Measurements from ENCODE around the gene VAPA. TPM values are rescaled to one million over a fixed set of nuclear protein-coding genes. Genes with fewer than 3 reads are reported as not detected.
"Not testable (repeated sequence)": the region's sequence is repeated elsewhere in the genome, so short reads cannot be mapped to it uniquely, and the experiment has no call there.

Gene VAPA
- total RNA-seq, 1 donor from 2014 or later: 127 TPM

GRCh38 chr18:9886005-9886348, 27.8 kb upstream of the VAPA start:
- H3K4me1 ChIP-seq (ENCODE audit: control insufficient read depth in 3 of 3, insufficient read depth in 3 of 3, low read length in 3 of 3): no peaks in the 10 kb centered on the region
- H3K9me3 ChIP-seq (ENCODE audit: control insufficient read depth in 3 of 3, low read length in 3 of 3): no peaks in the 10 kb centered on the region
- no peaks in the 10 kb centered on the region for H3K36me3 ChIP-seq (ENCODE audit: control insufficient read depth in 3 of 3, insufficient read depth in 3 of 3, low read length in 3 of 3)
- H3K27me3 ChIP-seq (ENCODE audit: control insufficient read depth in 3 of 3, insufficient read depth in 3 of 3, low read length in 3 of 3): no peaks in the 10 kb centered on the region
- H3K27ac ChIP-seq (ENCODE audit: low read depth, low read length): no peak overlapping the region
- H3K9ac ChIP-seq (ENCODE audit: low read depth in 1 of 3, low read length in 3 of 3): no peak overlapping the region
- no peak overlapping the region for H3K4me3 ChIP-seq (ENCODE audit: low read length in 3 of 3)

DNA sequence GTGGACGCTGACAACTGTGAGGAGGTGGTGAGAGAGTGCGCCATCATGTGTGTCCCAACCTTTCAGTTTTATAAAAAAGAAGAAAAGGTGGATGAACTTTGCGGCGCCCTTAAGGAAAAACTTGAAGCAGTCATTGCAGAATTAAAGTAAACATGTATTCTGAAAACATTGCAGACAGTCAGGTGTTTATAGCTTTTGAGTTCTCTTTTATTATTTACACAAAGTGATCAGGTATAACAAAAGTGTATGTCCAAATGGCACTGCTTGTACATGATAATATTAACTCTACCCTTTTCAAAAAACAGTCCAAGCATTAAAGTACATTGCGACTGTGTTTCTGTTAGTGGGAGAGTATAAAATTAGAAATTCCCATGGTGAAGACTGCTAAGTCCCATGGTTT, 25.8 kb upstream of the VAPA start:
- H3K9me3 ChIP-seq (ENCODE audit: control insufficient read depth in 3 of 3, low read length in 3 of 3): no peaks in the 10 kb centered on the region
- H3K27ac ChIP-seq (ENCODE audit: low read depth, low read length): no peak overlapping the region
- H3K4me1 ChIP-seq (ENCODE audit: control insufficient read depth in 3 of 3, insufficient read depth in 3 of 3, low read length in 3 of 3): no peaks in the 10 kb centered on the region
- no peak overlapping the region for H3K9ac ChIP-seq (ENCODE audit: low read depth in 1 of 3, low read length in 3 of 3)
- no peak overlapping the region for H3K4me3 ChIP-seq (ENCODE audit: low read length in 3 of 3)
- H3K36me3 ChIP-seq (ENCODE audit: control insufficient read depth in 3 of 3, insufficient read depth in 3 of 3, low read length in 3 of 3): no peaks in the 10 kb centered on the region
- H3K27me3 ChIP-seq (ENCODE audit: control insufficient read depth in 3 of 3, insufficient read depth in 3 of 3, low read length in 3 of 3): no peaks in the 10 kb centered on the region

DNA sequence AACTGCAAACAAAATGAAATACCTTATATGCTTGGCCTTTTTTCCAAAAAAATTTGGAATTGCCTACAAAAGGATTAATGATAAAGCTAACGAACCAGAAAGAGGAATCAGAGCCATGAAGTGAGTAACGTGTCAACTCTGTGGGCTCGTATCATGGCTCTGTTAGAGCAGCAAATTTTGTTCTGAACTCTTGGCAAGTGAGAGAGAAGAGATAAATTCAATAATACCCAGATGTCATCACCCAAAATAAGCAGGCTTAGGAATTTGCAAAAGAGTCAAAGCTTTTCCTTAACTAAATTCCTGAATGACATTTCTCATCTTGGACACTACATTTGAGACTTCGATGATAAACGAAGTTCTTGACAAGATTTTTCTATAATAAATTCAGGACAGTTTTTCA, 23.6 kb upstream of the VAPA start:
- Histone ChIP-seq H3K9ac (ENCODE audit: low read depth in 1 of 3, low read length in 3 of 3) (no peak overlapping the region), H3K4me1 (ENCODE audit: control insufficient read depth in 3 of 3, insufficient read depth in 3 of 3, low read length in 3 of 3) (no peaks in the 10 kb centered on the region), H3K9me3 (ENCODE audit: control insufficient read depth in 3 of 3, low read length in 3 of 3) (no peaks in the 10 kb centered on the region), H3K36me3 (ENCODE audit: control insufficient read depth in 3 of 3, insufficient read depth in 3 of 3, low read length in 3 of 3) (no peaks in the 10 kb centered on the region), H3K4me3 (ENCODE audit: low read length in 3 of 3) (no peak overlapping the region), H3K27me3 (ENCODE audit: control insufficient read depth in 3 of 3, insufficient read depth in 3 of 3, low read length in 3 of 3) (no peaks in the 10 kb centered on the region), H3K27ac (ENCODE audit: low read depth, low read length) (no peak overlapping the region)

- Histone ChIP-seq H3K9me3 (ENCODE audit: control insufficient read depth in 3 of 3, low read length in 3 of 3) (no peaks in the 10 kb centered on the region), H3K36me3 (ENCODE audit: control insufficient read depth in 3 of 3, insufficient read depth in 3 of 3, low read length in 3 of 3) (no peaks in the 10 kb centered on the region), H3K27ac (ENCODE audit: low read depth, low read length) (no peak overlapping the region), H3K4me3 (ENCODE audit: low read length in 3 of 3) (no peak overlapping the region), H3K27me3 (ENCODE audit: control insufficient read depth in 3 of 3, insufficient read depth in 3 of 3, low read length in 3 of 3) (no peaks in the 10 kb centered on the region), H3K9ac (ENCODE audit: low read depth in 1 of 3, low read length in 3 of 3) (no peak overlapping the region), H3K4me1 (ENCODE audit: control insufficient read depth in 3 of 3, insufficient read depth in 3 of 3, low read length in 3 of 3) (no peaks in the 10 kb centered on the region)
These were observed 22.9 kb upstream of the VAPA start for GRCh38 chr18:9890957-9891356.

DNA sequence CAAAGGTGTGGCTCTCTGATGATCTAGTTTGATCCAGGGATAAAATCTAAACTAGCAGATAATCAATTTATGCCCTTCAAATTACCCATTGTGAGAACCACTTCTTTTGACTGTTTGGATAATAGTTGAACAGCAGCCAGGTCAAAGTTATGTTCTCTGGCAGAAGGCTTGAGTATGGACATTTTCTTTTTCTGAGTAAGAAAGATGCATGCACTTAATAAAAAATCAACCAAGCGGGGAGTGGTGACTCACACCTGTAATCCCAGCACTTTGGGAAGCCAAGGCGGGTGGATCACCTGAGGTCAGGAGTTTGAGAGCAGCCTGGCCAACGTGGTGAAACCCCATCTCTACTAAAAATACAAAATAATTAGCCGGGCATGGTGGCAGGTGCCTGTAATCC, 22.3 kb upstream of the VAPA start:
- not testable (repeated sequence) for H3K4me1 ChIP-seq (ENCODE audit: control insufficient read depth in 3 of 3, insufficient read depth in 3 of 3, low read length in 3 of 3); H3K9me3 ChIP-seq (ENCODE audit: control insufficient read depth in 3 of 3, low read length in 3 of 3); H3K27me3 ChIP-seq (ENCODE audit: control insufficient read depth in 3 of 3, insufficient read depth in 3 of 3, low read length in 3 of 3); H3K9ac ChIP-seq (ENCODE audit: low read depth in 1 of 3, low read length in 3 of 3); H3K36me3 ChIP-seq (ENCODE audit: control insufficient read depth in 3 of 3, insufficient read depth in 3 of 3, low read length in 3 of 3); H3K27ac ChIP-seq (ENCODE audit: low read depth, low read length); H3K4me3 ChIP-seq (ENCODE audit: low read length in 3 of 3)

GRCh38 chr18:9894454-9895068, 19.3 kb upstream of the VAPA start:
- H3K4me1 ChIP-seq (ENCODE audit: control insufficient read depth in 3 of 3, insufficient read depth in 3 of 3, low read length in 3 of 3): no peaks in the 10 kb centered on the region
- no peaks in the 10 kb centered on the region for H3K27me3 ChIP-seq (ENCODE audit: control insufficient read depth in 3 of 3, insufficient read depth in 3 of 3, low read length in 3 of 3)
- no peaks in the 10 kb centered on the region for H3K36me3 ChIP-seq (ENCODE audit: control insufficient read depth in 3 of 3, insufficient read depth in 3 of 3, low read length in 3 of 3)
- no peak overlapping the region for H3K4me3 ChIP-seq (ENCODE audit: low read length in 3 of 3)
- H3K9ac ChIP-seq (ENCODE audit: low read depth in 1 of 3, low read length in 3 of 3): no peak overlapping the region
- no peak overlapping the region for H3K27ac ChIP-seq (ENCODE audit: low read depth, low read length)
- H3K9me3 ChIP-seq (ENCODE audit: control insufficient read depth in 3 of 3, low read length in 3 of 3): no peaks in the 10 kb centered on the region

GRCh38 chr18:9897129-9897528, 16.7 kb upstream of the VAPA start:
- no peaks in the 10 kb centered on the region for H3K36me3 ChIP-seq (ENCODE audit: control insufficient read depth in 3 of 3, insufficient read depth in 3 of 3, low read length in 3 of 3)
- no peaks in the 10 kb centered on the region for H3K4me1 ChIP-seq (ENCODE audit: control insufficient read depth in 3 of 3, insufficient read depth in 3 of 3, low read length in 3 of 3)
- H3K9me3 ChIP-seq (ENCODE audit: control insufficient read depth in 3 of 3, low read length in 3 of 3): no peaks in the 10 kb centered on the region
- no peak overlapping the region for H3K4me3 ChIP-seq (ENCODE audit: low read length in 3 of 3)
- no peaks in the 10 kb centered on the region for H3K27me3 ChIP-seq (ENCODE audit: control insufficient read depth in 3 of 3, insufficient read depth in 3 of 3, low read length in 3 of 3)
- no peak overlapping the region for H3K27ac ChIP-seq (ENCODE audit: low read depth, low read length)
- no peak overlapping the region for H3K9ac ChIP-seq (ENCODE audit: low read depth in 1 of 3, low read length in 3 of 3)

- not testable (repeated sequence) for H3K4me3 ChIP-seq (ENCODE audit: low read length in 3 of 3); H3K36me3 ChIP-seq (ENCODE audit: control insufficient read depth in 3 of 3, insufficient read depth in 3 of 3, low read length in 3 of 3); H3K4me1 ChIP-seq (ENCODE audit: control insufficient read depth in 3 of 3, insufficient read depth in 3 of 3, low read length in 3 of 3); H3K27ac ChIP-seq (ENCODE audit: low read depth, low read length); H3K9me3 ChIP-seq (ENCODE audit: control insufficient read depth in 3 of 3, low read length in 3 of 3); H3K27me3 ChIP-seq (ENCODE audit: control insufficient read depth in 3 of 3, insufficient read depth in 3 of 3, low read length in 3 of 3); H3K9ac ChIP-seq (ENCODE audit: low read depth in 1 of 3, low read length in 3 of 3)
These were observed 16.0 kb upstream of the VAPA start for GRCh38 chr18:9897787-9898291.

GRCh38 chr18:9898792-9899549, 14.8 kb upstream of the VAPA start:
- Histone ChIP-seq H3K36me3 (ENCODE audit: control insufficient read depth in 3 of 3, insufficient read depth in 3 of 3, low read length in 3 of 3) (no peaks in the 10 kb centered on the region), H3K9me3 (ENCODE audit: control insufficient read depth in 3 of 3, low read length in 3 of 3) (no peaks in the 10 kb centered on the region), H3K27me3 (ENCODE audit: control insufficient read depth in 3 of 3, insufficient read depth in 3 of 3, low read length in 3 of 3) (no peaks in the 10 kb centered on the region), H3K4me1 (ENCODE audit: control insufficient read depth in 3 of 3, insufficient read depth in 3 of 3, low read length in 3 of 3) (peaks cover 0 to 3% (median 0%) of the 10 kb centered on the region in 3 donors), H3K9ac (ENCODE audit: low read depth in 1 of 3, low read length in 3 of 3) (no peak overlapping the region), H3K4me3 (ENCODE audit: low read length in 3 of 3) (no peak overlapping the region), H3K27ac (ENCODE audit: low read depth, low read length) (no peak overlapping the region)

- H3K4me3 ChIP-seq (ENCODE audit: low read length in 3 of 3); H3K27me3 ChIP-seq (ENCODE audit: control insufficient read depth in 3 of 3, insufficient read depth in 3 of 3, low read length in 3 of 3); H3K9me3 ChIP-seq (ENCODE audit: control insufficient read depth in 3 of 3, low read length in 3 of 3); H3K27ac ChIP-seq (ENCODE audit: low read depth, low read length); H3K36me3 ChIP-seq (ENCODE audit: control insufficient read depth in 3 of 3, insufficient read depth in 3 of 3, low read length in 3 of 3); H3K4me1 ChIP-seq (ENCODE audit: control insufficient read depth in 3 of 3, insufficient read depth in 3 of 3, low read length in 3 of 3); H3K9ac ChIP-seq (ENCODE audit: low read depth in 1 of 3, low read length in 3 of 3): not testable (repeated sequence)
These were observed 14.3 kb upstream of the VAPA start for GRCh38 chr18:9899550-9899930.

Data from skeletal muscle tissue (tissue), 4 donors.